Liver (tissue), 9 donors: Measurements from ENCODE around the gene LRRC10B. TPM values are rescaled to one million over a fixed set of nuclear protein-coding genes. Genes with fewer than 3 reads are reported as not detected.

Experiments
- DNase-seq: peaks from one replicate; pipeline ENCODE4 v3.0.0-alpha.2; 2017; ENCODE audit warnings: low spot score
- H3K27ac ChIP-seq, 2 donors: one replicate each; pipeline ENCODE4 v1.7.0; 2013; ENCODE audit warnings: inconsistent platforms in 2 of 2, low read length in 2 of 2, control low read depth in 1 of 2, low read depth in 1 of 2, mild to moderate bottlenecking in 1 of 2
- H3K27me3 ChIP-seq, 4 donors: one replicate each; pipeline versions ENCODE4 v1.6.1 to v1.7.0; 2013; ENCODE audit warnings: low read length in 3 of 4, inconsistent platforms in 1 of 4, mild to moderate bottlenecking in 1 of 4, moderate library complexity in 1 of 4; ENCODE audit not compliant: control insufficient read depth in 4 of 4, insufficient read depth in 4 of 4
- H3K36me3 ChIP-seq, 4 donors: one replicate each; pipeline versions ENCODE4 v1.6.1 to v1.7.0; 2013; ENCODE audit warnings: low read length in 3 of 4, mild to moderate bottlenecking in 3 of 4, low read depth in 1 of 4, moderate library complexity in 1 of 4; ENCODE audit not compliant: control insufficient read depth in 4 of 4, insufficient read depth in 3 of 4
- H3K4me1 ChIP-seq, 4 donors: one replicate each; pipeline versions ENCODE4 v1.6.1 to v1.7.0; 2013; ENCODE audit warnings: low read length in 3 of 4, mild to moderate bottlenecking in 3 of 4, moderate library complexity in 1 of 4; ENCODE audit not compliant: control insufficient read depth in 4 of 4, insufficient read depth in 4 of 4
- H3K4me3 ChIP-seq, 3 donors: one replicate each; pipeline versions ENCODE4 v1.6.1 to v1.7.0; 2013; ENCODE audit warnings: low read length in 3 of 3, control low read depth in 1 of 3, low read depth in 1 of 3, mild to moderate bottlenecking in 1 of 3
- H3K9ac ChIP-seq, 2 donors: one replicate each; pipeline ENCODE4 v1.7.0; 2013; ENCODE audit warnings: low read length in 2 of 2, mild to moderate bottlenecking in 2 of 2, moderate library complexity in 2 of 2, control low read depth in 1 of 2, low read depth in 1 of 2
- H3K9me3 ChIP-seq, 4 donors: one replicate each; pipeline versions ENCODE4 v1.6.1 to v1.7.0; 2013; ENCODE audit warnings: low read length in 3 of 4; ENCODE audit not compliant: control insufficient read depth in 4 of 4
- CTCF ChIP-seq: fragments of 150-350 bp; IDR thresholded peaks from 2 replicates; pipeline ENCODE4 v1.5.1; 2017; ENCODE audit warnings: improper control_type of control experiment, low read depth, low read length; ENCODE audit not compliant: missing input control
- EGR1 ChIP-seq, 2 donors: IDR thresholded peaks; 2 replicates each; pipeline ENCODE4 v1.6.1; 2016 to 2018; ENCODE audit warnings: antibody characterized with exemption in 2 of 2, low read depth in 2 of 2
- FOXA1 ChIP-seq: IDR thresholded peaks from 2 replicates; pipeline ENCODE4 v1.6.1; 2016; ENCODE audit warnings: antibody characterized with exemption
- FOXA2 ChIP-seq: IDR thresholded peaks from 2 replicates; pipeline ENCODE4 v1.6.1; 2016; ENCODE audit warnings: antibody characterized with exemption
- HNF4A ChIP-seq, 2 donors: conservative IDR thresholded peaks; 2 replicates each; pipeline ENCODE4 v1.6.1; 2016; ENCODE audit warnings: antibody characterized with exemption in 2 of 2, mild to moderate bottlenecking in 2 of 2
- RAD21 ChIP-seq, 2 donors: IDR thresholded peaks; 2 replicates each; pipeline ENCODE4 v1.6.1; 2016; ENCODE audit warnings: antibody characterized with exemption in 2 of 2, mild to moderate bottlenecking in 2 of 2
- RXRA ChIP-seq, 2 donors: IDR thresholded peaks; 2 replicates each; pipeline ENCODE4 v1.6.1; 2017 to 2018; ENCODE audit warnings: antibody characterized with exemption in 2 of 2, mild to moderate bottlenecking in 1 of 2
- SP1 ChIP-seq: IDR thresholded peaks from 2 replicates; pipeline ENCODE4 v1.6.1; 2018; ENCODE audit warnings: antibody characterized with exemption, mild to moderate bottlenecking
- TAF1 ChIP-seq: conservative IDR thresholded peaks from 2 replicates; pipeline ENCODE4 v1.6.1; 2016; ENCODE audit warnings: antibody characterized with exemption, mild to moderate bottlenecking
- YY1 ChIP-seq: IDR thresholded peaks from 2 replicates; pipeline ENCODE4 v1.6.1; 2016; ENCODE audit warnings: antibody characterized with exemption, mild to moderate bottlenecking
- ZBTB33 ChIP-seq: IDR thresholded peaks from 2 replicates; pipeline ENCODE4 v1.6.1; 2016; ENCODE audit warnings: antibody characterized with exemption
- WGBS: extraction: QIAGEN DNeasy Blood & Tissue Kit; methylation state at CpG from one replicate; pipeline ENCODE4 v1.1.7; 2013; 5-methylcytosine and 5-hydroxymethylcytosine counted together
- polyA plus RNA-seq, 2 donors: library from polyadenylated mRNA; stranded (reverse) in 1 of 2; unstranded in 1 of 2; fragments of 200-250 nt in 1 of 2; fragments of >200 nt in 1 of 2; fragmentation: Nextera tagmentation in 1 of 2; extraction: Ambion mirVana in 1 of 2; gene quantifications; one replicate each; pipeline versions ENCODE4 v1.2.1 to v1.2.3, GENCODE V29; 2013 to 2015
- total RNA-seq, 2 donors: library from RNA; depleted of rRNA; stranded (reverse); fragments of >200 nt; gene quantifications; one replicate each; pipeline ENCODE4 v1.2.3, GENCODE V29; 2014
- TF ChIP-seq, protein P1 (sequence below): IDR thresholded peaks from 2 replicates; pipeline ENCODE4 v1.6.1; 2016; ENCODE audit warnings: antibody characterized with exemption
- TF ChIP-seq, protein P2 (sequence below): IDR thresholded peaks from 2 replicates; pipeline ENCODE4 v1.6.1; 2016; ENCODE audit warnings: antibody characterized with exemption
- donor health status: healthy.
- donor health status: healthy.
- donor health status: healthy.
- donor health status: healthy.
- donor health status: healthy.

LRRC10B gene
- total and polyA plus RNA-seq, 4 donors = 0.03 to 0.08 TPM; not detected in 2

DNA sequence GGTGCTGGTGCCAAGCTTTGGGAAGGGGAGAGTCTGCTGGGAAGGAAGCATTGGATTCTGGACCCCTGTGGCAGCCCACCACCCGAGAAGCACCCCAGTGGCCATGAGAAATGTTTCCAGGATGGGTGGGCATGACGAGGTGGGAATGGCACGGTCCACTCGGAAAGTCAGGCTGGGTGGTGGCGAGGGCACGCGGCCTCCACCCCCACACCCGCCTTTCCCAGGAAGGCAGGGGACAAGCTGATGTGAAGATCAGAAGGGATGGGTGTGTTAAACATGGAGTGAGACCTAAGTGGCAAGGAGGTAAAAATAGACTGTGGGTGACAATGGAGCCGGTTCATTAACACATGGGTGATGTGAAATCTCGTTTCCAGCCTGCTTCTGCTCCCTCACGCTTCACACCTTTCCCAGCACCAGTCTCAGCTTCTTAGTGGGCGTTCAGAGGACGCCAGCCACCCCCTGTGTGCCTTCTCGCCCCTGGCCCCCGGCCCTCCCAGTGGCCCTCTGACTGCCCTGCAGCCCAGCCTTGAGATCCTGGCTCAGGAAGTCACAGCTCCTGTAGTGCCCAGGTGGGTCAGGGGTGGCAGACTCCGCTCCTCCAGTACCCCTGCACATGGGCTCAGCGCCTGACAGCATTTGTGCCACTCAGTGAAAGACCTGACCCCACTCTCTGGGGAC is 27.6 kb downstream of the LRRC10B start:
- H3K9ac ChIP-seq = no peak overlapping the region
- H3K27me3 ChIP-seq = no peaks in the 10 kb centered on the region
- DNase-seq = no peak
- H3K4me3 ChIP-seq = no peak overlapping the region
- H3K27ac ChIP-seq = no peak overlapping the region
- peaks cover 5 to 29% (median 20%) of the 10 kb centered on the region in 4 donors for H3K4me1 ChIP-seq
- no peaks in the 10 kb centered on the region for H3K9me3 ChIP-seq
- WGBS = 87% methylated on average over 17 of the region's 17 CpGs
- TF ChIP-seq FOXA2 (no peak), RXRA (IDR thresholded peaks at IDR 0.05) (no peak), TAF1 (no peak), RAD21 (IDR thresholded peaks at IDR 0.05) (no peak), SP1 (no peak), FOXA1 (no peak), CTCF (no peak), HNF4A (conservative IDR thresholded peaks at IDR 0.05) (no peak), EGR1 (IDR thresholded peaks at IDR 0.05; ENCODE audit: low read depth in 2 of 2) (no peak), ZBTB33 (no peak), YY1 (no peak)
- TF ChIP-seq, protein P1, sequence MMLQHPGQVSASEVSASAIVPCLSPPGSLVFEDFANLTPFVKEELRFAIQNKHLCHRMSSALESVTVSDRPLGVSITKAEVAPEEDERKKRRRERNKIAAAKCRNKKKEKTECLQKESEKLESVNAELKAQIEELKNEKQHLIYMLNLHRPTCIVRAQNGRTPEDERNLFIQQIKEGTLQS = no peak
- TF ChIP-seq, protein P2, sequence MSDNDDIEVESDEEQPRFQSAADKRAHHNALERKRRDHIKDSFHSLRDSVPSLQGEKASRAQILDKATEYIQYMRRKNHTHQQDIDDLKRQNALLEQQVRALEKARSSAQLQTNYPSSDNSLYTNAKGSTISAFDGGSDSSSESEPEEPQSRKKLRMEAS = no peak
- H3K36me3 ChIP-seq = no peaks in the 10 kb centered on the region

DNA sequence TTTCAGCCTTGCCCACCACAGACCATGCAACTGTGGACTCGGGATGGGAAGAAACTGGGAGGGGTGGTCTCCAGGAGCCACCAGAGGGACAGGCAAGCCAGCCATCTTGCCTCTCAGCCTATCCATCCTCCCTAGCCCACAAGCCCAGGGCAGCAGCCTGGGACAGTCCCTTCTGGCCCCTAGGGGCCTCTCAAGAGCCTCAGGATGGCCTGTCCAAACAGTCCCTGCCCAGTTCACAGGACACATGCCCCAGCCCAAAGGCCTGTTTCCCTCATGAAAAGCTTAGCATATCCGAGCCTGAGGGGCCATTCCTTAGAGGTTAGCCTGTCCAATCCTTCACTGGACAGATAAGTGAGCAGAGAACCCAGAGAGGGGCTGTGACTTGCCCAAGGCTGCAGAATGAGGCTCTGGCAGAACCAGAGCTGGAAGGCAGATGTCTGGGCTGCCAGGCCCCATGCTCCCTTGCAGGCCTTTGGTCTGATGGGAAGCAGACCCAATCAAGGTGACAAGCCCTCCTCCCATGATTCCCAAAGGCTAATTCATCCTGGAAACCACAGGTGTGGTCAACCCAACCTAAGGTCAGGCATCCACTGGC is 28.2 kb downstream of the LRRC10B start:
- Histone ChIP-seq H3K36me3 (no peaks in the 10 kb centered on the region), H3K9me3 (no peaks in the 10 kb centered on the region), H3K4me1 (peaks cover 2 to 23% (median 14%) of the 10 kb centered on the region in 4 donors), H3K27me3 (no peaks in the 10 kb centered on the region), H3K9ac (no peak overlapping the region), H3K27ac (no peak overlapping the region), H3K4me3 (no peak overlapping the region)
- DNase-seq = no peak
- TF ChIP-seq YY1 (no peak), FOXA2 (no peak), RXRA (IDR thresholded peaks at IDR 0.05) (no peak), ZBTB33 (no peak)
- 93% methylated on average over 2 of the region's 2 CpGs for WGBS
